HepG2 (cell line): ENCODE results near the gene CLEC11A. TPM values are rescaled to one million over a fixed set of nuclear protein-coding genes. Genes with fewer than 3 reads are reported as not detected.

Experiments used
- ATAC-seq: fragments of 200-7000 bp; cut with Tn5 transposase; 3 replicates; pipeline ENCODE4 v1.9.1; 2020; ENCODE audit warnings: mild to moderate bottlenecking, moderate library complexity
- BruUV-seq: library from RNA; stranded (reverse); fragments of 400-500 nt; replicated peaks from 2 replicates; lab custom pipeline; 2021; lab: Mats Ljungman, UMichigan
- CTCF ChIA-PET: fragments of 300-600 bp; formaldehyde crosslinking; extraction: SDS; loops from one replicate; lab custom pipeline; 2021; ENCODE audit warnings: low total read pairs, inconsistent platforms, low intra/inter-chr PET ratio; lab: Yijun Ruan, JAX
- POLR2A ChIA-PET: fragments of 350-600 bp; sonication (Branson Sonifier 250); formaldehyde crosslinking; loops from one replicate; lab custom pipeline; 2020; ENCODE audit warnings: antibody characterized with exemption, inconsistent platforms; lab: Yijun Ruan, JAX
- DNase-seq: peaks from one replicate; pipeline ENCODE4 v3.0.0-alpha.2; 2015; ENCODE audit warnings: low spot score
- FAIRE-seq: peaks from 3 replicates; lab custom pipeline; 2011; peaks lifted over from hg19 to GRCh38; lab: Jason Lieb, UNC
- H2AFZ ChIP-seq: one replicate; pipeline ENCODE4 v1.6.1; 2011; ENCODE audit warnings: low read length, inconsistent platforms
- H3K27ac ChIP-seq: fragments of 300-600 bp; 3 replicates; pipeline ENCODE4 v1.8.0; 2011; ENCODE audit warnings: mixed run types, mild to moderate bottlenecking, mixed read lengths, low read length, inconsistent platforms; ENCODE audit not compliant: insufficient read depth; ENCODE audit errors: extremely low read length
- H3K27me3 ChIP-seq, 2 experiments: fragments of 200-600 bp in 1 of 2; 2 replicates in 1 of 2; 3 replicates in 1 of 2; pipeline versions ENCODE4 v1.6.0 to v1.8.0; 2011; ENCODE audit warnings: low read length in 2 of 2, mild to moderate bottlenecking in 2 of 2, moderate library complexity in 2 of 2, inconsistent platforms in 1 of 2; ENCODE audit not compliant: insufficient read depth in 2 of 2, control insufficient read depth in 1 of 2
- H3K36me3 ChIP-seq, 2 experiments: fragments of 200-600 bp in 1 of 2; replicated peaks in 1 of 2; 2 replicates in 1 of 2; 3 replicates in 1 of 2; pipeline versions ENCODE4 v1.5.1 to v1.8.0; 2011; ENCODE audit warnings: low read length in 2 of 2, inconsistent platforms in 1 of 2; ENCODE audit not compliant: insufficient read depth in 2 of 2, control insufficient read depth in 1 of 2
- H3K4me1 ChIP-seq: 2 replicates; pipeline ENCODE4 v1.5.1; 2012; ENCODE audit warnings: low read length, inconsistent platforms; ENCODE audit not compliant: insufficient read depth
- H3K4me2 ChIP-seq: 2 replicates; pipeline ENCODE4 v1.6.0; 2011; ENCODE audit warnings: low read depth, low read length, inconsistent platforms
- H3K4me3 ChIP-seq, 3 experiments: fragments of 200-600 bp in 1 of 3; sonication (generic), shearing (Covaris generic) in 1 of 3; replicated peaks in 1 of 3; 2 replicates each; pipeline ENCODE4 v1.5.1; 2011 to 2016; ENCODE audit warnings: low read length in 3 of 3, inconsistent platforms in 2 of 3, low read depth in 2 of 3, mild to moderate bottlenecking in 2 of 3, control low read depth in 1 of 3, mixed read lengths in 1 of 3; ENCODE audit not compliant: insufficient read depth in 1 of 3
- H3K79me2 ChIP-seq: one replicate; pipeline ENCODE4 v1.6.1; 2011; ENCODE audit warnings: low read length, inconsistent platforms; ENCODE audit not compliant: insufficient read depth
- H3K9ac ChIP-seq: 2 replicates; pipeline ENCODE4 v1.6.0; 2011; ENCODE audit warnings: mild to moderate bottlenecking, low read depth, low read length, inconsistent platforms; ENCODE audit not compliant: insufficient read depth
- H3K9me3 ChIP-seq: 2 replicates; pipeline ENCODE4 v1.5.1; 2012; ENCODE audit warnings: mild to moderate bottlenecking, low read length
- H4K20me1 ChIP-seq: 2 replicates; pipeline ENCODE4 v1.6.0; 2011; ENCODE audit warnings: inconsistent platforms, mild to moderate bottlenecking, low read length, moderate library complexity; ENCODE audit not compliant: insufficient read depth
- ZFP37 ChIP-seq: sonication (generic); formaldehyde crosslinking; IDR thresholded peaks from 2 replicates; pipeline ENCODE4 v1.4.0; 2020; ENCODE audit warnings: missing genetic modification reagents, borderline replicate concordance
- ZFYVE20 ChIP-seq: sonication (generic); formaldehyde crosslinking; IDR thresholded peaks from 2 replicates; pipeline ENCODE4 v1.8.0; 2023; ENCODE audit warnings: low read depth, mild to moderate bottlenecking, moderate library complexity, missing genetic modification reagents, borderline replicate concordance
- ZNF850 ChIP-seq: sonication (generic); formaldehyde crosslinking; conservative IDR thresholded peaks from 2 replicates; pipeline ENCODE4 v1.9.0; 2021; ENCODE audit warnings: mild to moderate bottlenecking, missing genetic modification reagents
- ZZZ3 ChIP-seq: sonication (generic); formaldehyde crosslinking; IDR thresholded peaks from 2 replicates; pipeline ENCODE4 v1.4.0; 2020; ENCODE audit warnings: missing genetic modification reagents, mild to moderate bottlenecking, borderline replicate concordance
- WGBS: methylation state at CpG from one replicate; pipeline ENCODE4 v1.1.6; 2017; ENCODE audit warnings: low lambda C conversion rate; 5-methylcytosine and 5-hydroxymethylcytosine counted together
- in situ Hi-C: cut with HindIII; loops from 2 replicates; pipeline ENCODE4 v1.10.0; 2017; ENCODE audit warnings: low pct_unique_long_range_greater_than_20kb; ENCODE audit not compliant: extremely low pct_ligation_motif_present
- intact Hi-C: fragments of 100-400 bp; cut with micrococcal nuclease; formaldehyde crosslinking; loops from one replicate; pipeline ENCODE4 v1.10.0; 2022; ENCODE audit not compliant: unreplicated experiment
- polyA plus RNA-seq, 8 experiments: library from polyadenylated mRNA; depleted of rRNA in 3 of 8; stranded (reverse) in 7 of 8; unstranded in 1 of 8; fragments of >200 nt; fragmentation: Illumina TruSeq in 4 of 8; extraction: Trizol in 4 of 8; gene quantifications; 2 replicates each; pipeline versions ENCODE4 v1.2.1 to v1.2.3, GENCODE V29; 2011 to 2016; ENCODE audit warnings: low read depth in 4 of 8, missing spikeins in 1 of 8, mixed read lengths in 1 of 8; ENCODE audit not compliant: insufficient read depth in 1 of 8
- total RNA-seq, 5 experiments: library from RNA; depleted of rRNA; stranded (reverse); fragments of >200 nt; fragmentation: Illumina TruSeq; extraction: Trizol; gene quantifications; 2 replicates each; pipeline ENCODE4 v1.2.3, GENCODE V29; 2016; ENCODE audit warnings: low read depth in 1 of 5
- TF ChIP-seq, protein P1 (sequence below): sonication (generic); formaldehyde crosslinking; IDR thresholded peaks from 2 replicates; pipeline ENCODE4 v1.5.0; 2020; ENCODE audit warnings: missing genetic modification reagents, mild to moderate bottlenecking, borderline replicate concordance

CLEC11A gene
- total and polyA plus RNA-seq, 2 of the 13 experiments (the other 11 are each of a cell fraction or from before 2014, with no cell fraction given) = not detected

DNA sequence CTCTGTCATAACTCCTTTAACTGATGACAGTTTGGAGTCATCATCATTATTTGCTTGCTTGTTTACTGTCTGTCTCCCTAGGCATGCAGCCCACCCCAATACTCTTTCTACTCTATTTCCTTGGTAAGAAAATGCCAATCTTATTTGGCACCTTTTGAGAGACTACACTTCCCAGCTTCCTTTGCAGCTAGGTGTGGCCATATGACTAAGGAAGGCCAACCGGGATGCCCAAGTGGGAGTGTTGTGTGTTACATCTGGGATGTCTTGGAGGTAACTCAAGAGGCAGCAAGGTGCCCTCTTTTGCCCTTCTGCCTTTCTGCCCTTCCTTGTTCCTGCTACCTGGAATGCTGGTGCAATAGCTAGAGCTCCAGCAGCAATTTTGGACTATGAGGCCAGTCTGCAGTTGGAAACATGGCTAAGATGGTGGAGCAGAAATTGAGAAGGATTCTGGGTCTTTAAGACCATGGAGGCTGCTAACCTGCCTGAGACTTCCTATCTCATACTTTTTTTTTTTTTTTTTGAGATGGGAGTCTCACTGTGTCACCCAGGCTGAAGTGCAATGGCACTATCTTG is 46.5 kb upstream of the CLEC11A start:
- H3K4me2 ChIP-seq = no peak overlapping the region
- in situ Hi-C loops = no loop called here
- H3K27ac ChIP-seq = no peak overlapping the region
- no peak for FAIRE-seq
- H3K79me2 ChIP-seq = no peaks in the 10 kb centered on the region
- H3K4me1 ChIP-seq = no peaks in the 10 kb centered on the region
- TF ChIP-seq ZZZ3 (CRISPR knock-in tag) (no peak), ZFP37 (CRISPR knock-in tag) (no peak), ZFYVE20 (no peak)
- TF ChIP-seq, protein P1, sequence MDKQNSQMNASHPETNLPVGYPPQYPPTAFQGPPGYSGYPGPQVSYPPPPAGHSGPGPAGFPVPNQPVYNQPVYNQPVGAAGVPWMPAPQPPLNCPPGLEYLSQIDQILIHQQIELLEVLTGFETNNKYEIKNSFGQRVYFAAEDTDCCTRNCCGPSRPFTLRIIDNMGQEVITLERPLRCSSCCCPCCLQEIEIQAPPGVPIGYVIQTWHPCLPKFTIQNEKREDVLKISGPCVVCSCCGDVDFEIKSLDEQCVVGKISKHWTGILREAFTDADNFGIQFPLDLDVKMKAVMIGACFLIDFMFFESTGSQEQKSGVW (CRISPR knock-in tag) = no peak
- TF ChIP-seq, all 625 proteins: peak for 0
- intact Hi-C loops = no loop called here
- Histone ChIP-seq H3K27me3 (peaks cover 5 to 29% of the 10 kb centered on the region in 2 experiments; a peak in 4 of 5 replicates), H2AFZ (no peak overlapping the region), H3K36me3 (no peaks in the 10 kb centered on the region), H3K4me3 (no peak overlapping the region), H3K9ac (no peak overlapping the region), H4K20me1 (no peaks in the 10 kb centered on the region), H3K9me3 (no peaks in the 10 kb centered on the region)
- no TSS peak for BruUV-seq
- DNase-seq (no peak), ATAC-seq (no peak)
- WGBS = 0% methylated on average over 1 of the region's 1 CpG
- ChIA-PET POLR2A (no interaction called here), CTCF (no interaction called here)

DNA sequence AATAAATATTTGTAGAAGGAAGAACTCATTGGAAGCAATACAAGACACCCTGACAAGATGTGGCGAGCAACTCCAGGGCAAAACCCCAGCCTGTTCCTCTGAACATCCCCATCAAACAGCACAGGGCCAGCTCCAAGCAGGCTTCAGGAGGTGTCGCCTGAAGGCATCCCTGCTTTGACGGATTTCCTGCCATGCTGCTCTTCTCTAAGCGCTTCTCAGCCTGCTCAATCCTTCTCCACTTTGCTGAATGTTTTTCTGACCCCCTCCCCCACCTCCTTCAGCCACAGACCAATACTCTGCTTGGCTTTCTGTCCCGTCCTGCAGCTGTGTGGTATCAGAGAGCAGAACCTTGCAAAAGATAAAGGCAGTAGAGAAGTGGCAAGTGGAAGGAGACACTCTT is 45.5 kb upstream of the CLEC11A start:
- H2AFZ ChIP-seq = no peak overlapping the region
- no peak overlapping the region for H3K27ac ChIP-seq
- no peak for TF ChIP-seq ZNF850 (CRISPR knock-in tag)
- no peak overlapping the region for H3K4me2 ChIP-seq
- DNase-seq = no peak
- no TSS peak for BruUV-seq
- no peak overlapping the region for H3K4me3 ChIP-seq
- peaks cover 5 to 24% of the 10 kb centered on the region in 2 experiments; a peak in 4 of 5 replicates for H3K27me3 ChIP-seq
- WGBS = 13% methylated on average over 5 of the region's 5 CpGs
- FAIRE-seq = no peak
- H3K4me1 ChIP-seq = no peaks in the 10 kb centered on the region
- H3K9ac ChIP-seq = no peak overlapping the region
- in situ Hi-C loops (no loop called here), intact Hi-C loops (no loop called here)
- no peaks in the 10 kb centered on the region for H3K9me3 ChIP-seq
- no peaks in the 10 kb centered on the region for H3K79me2 ChIP-seq
- no peaks in the 10 kb centered on the region for H3K36me3 ChIP-seq
- no peaks in the 10 kb centered on the region for H4K20me1 ChIP-seq
- ChIA-PET CTCF (no interaction called here), POLR2A (no interaction called here)
- ATAC-seq = no peak
